T-helper 9 cell (primary cell): ENCODE data around the gene IGFLR1.
"Not testable (repeated sequence)": the region's sequence is repeated elsewhere in the genome, so short reads cannot be mapped to it uniquely, and the experiment has no call there.

Experiments used
- DNase-seq: peaks from one replicate; pipeline ENCODE4 v3.0.0-alpha.2; 2020

The IGFLR1 gene

DNA sequence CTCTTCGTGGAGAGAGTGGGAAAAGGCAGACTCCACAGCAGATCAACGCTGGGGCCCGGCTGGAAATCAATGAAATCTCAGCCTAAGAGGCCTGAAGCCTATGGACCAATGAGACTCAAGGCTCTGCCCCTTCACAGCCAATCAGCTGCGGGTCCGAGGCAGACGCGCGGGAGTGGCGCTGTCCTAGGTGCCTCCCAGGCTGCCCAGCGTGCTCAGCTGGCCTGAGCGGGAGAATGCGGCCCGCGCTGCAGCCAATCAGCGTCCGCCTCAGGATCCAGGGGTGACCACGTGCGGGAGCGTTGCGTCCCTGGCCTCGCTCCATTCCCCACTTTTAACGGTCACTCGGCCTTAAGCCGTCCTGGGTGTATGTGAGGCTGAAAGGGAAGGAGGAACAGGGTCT is 38.0 kb downstream of the IGFLR1 start, which contains the start of gene ZBTB32:
Gene ZBTB32, plus strand, starts transcription at position 341 of the 400 bp plus-strand sequence. CDS start 10,069 bp downstream, outside the sequence.
- DNase-seq, result no peak

DNA sequence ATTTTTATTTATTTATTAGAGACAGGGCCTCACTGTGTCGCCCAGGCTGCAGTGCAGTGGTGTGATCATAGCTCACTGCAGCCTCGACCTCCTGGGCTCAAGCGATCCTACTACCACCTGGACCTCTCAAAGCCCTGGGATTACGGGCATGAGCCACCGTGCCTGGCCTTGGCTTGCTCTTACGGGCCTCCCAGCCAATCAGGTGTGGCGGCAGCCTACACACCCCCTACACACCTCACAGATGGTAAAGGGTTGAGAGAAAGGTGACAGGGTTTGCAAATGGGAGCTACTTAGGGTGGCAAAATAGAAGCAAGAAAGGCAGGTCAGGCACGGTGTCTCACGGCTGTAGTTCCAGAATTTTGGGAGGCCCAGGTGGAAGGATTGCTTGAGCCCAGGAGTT is 38.9 kb downstream of the IGFLR1 start:
- no peak for DNase-seq

GRCh38 chr19:35702223-35703012 is 39.8 kb downstream of the IGFLR1 start:
- DNase-seq, result peak; percentile 83

GRCh38 chr19:35696835-35697234 is 45.4 kb downstream of the IGFLR1 start:
- DNase-seq, result no peak

GRCh38 chr19:35695895-35696422 is 46.3 kb downstream of the IGFLR1 start:
- no peak for DNase-seq

DNA sequence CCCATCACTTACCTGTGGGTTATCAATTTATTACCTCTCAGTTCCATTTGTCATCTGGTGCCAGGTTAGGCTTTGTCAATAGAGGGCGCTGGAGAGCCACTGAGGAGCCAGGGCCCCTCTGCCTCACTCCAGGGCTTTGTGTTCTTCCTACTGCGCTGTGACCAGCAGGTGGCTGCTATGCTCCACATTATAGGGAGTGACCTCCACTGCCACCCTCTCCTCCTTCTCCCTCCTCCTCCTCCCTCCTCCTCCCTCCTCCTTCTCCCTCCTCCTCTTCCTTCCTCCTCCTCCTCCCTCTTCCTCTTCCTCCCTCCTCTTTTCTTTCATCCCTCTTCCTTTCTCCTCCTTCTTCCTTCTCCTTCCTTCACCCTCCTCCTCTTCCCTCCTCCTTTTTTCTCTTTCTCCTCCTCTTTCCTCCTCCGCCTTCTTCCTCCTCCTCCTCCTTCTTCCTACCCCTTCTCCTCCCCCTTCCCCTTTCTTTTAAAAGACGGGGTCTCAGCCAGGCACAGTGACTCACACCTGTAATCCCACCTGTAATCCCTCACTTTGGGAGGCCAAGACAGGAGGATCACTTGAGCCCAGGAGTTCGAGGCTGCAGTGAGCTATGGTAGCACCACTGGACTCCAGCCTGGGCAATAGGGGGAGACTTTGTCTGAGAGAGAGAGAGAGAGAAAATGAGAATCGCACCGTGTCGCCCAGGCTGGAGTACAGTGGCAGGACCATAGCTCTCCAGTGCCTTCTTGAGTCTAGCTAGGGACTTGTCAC is 48.2 kb downstream of the IGFLR1 start:
- DNase-seq, result peak; percentile 87

DNA sequence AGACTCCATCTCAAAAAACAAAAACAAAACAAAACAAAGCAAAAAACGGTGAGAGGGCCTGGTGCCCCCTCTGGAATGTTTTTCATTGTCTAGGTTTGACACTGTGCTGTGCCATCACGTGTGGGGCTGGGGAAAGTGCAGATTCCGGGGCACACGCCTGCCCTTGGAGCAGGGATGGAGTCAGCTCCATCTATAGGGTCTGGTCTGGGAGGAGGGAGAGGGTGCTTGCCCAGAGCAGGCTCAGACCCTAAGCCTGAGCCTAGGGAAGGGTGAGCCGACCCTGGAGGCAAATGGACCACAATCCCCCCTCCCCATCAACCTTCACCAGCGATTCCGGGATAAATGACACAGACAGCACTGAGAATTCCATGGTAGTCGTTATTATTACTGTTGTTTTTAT is 48.8 kb downstream of the IGFLR1 start:
- no peak for DNase-seq

DNA sequence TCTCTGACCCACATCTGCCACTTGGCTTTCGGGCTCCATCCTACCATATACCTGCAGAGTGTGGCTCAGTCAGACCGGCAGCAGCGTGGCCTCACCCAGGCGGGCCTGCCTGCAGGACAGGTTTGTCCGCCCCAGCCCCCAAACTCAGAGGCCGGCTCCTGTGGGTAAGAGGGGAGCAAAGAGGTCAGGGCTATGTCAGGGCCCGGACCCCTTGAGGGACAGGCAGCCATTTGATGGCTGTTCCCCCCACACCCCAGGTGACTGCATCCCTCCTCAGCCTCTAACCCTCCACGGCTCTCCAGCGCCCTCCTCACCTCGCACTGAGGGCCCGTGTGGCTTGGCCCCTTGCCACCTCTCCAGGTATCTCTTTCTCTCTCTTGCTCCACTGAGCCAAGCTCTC is 50.2 kb downstream of the IGFLR1 start:
- DNase-seq, result no peak

- DNase-seq, result not testable (repeated sequence)
Observed at GRCh38 chr19:35691106-35691505, 51.1 kb downstream of the IGFLR1 start.

DNA sequence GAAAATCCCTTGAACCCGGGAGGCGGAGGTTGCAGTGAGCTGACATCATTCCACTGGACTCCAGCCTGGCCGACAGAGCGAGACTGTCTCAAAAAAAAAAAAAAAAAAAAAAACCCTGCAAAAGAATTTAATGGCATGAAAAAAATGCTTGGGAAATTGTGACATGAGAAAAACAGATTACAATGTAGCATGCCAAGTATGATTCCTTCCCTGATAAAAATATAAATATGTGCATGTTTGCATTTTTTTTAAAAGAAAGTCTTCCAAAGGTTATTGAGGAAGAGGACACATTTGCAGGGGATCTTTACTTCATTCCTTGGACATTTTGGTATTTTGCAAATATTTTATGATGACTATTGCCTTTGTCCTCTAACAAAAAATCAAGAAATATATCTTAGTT is 52.4 kb downstream of the IGFLR1 start:
- no peak for DNase-seq
